ENCODE data around the gene SETD1B.
"Not testable (repeated sequence)": the region's sequence is repeated elsewhere in the genome, so short reads cannot be mapped to it uniquely, and the experiment has no call there.

SETD1B gene

GRCh38 chr12:121780429-121780828 lies 23.4 kb upstream of the SETD1B start:
- no peak for DNase-seq (ENCODE audit: low read depth in 2 of 2)

GRCh38 chr12:121781484-121781997 lies 22.3 kb upstream of the SETD1B start:
- no peak for DNase-seq (ENCODE audit: low read depth in 2 of 2)

GRCh38 chr12:121781998-121782979 lies 21.5 kb upstream of the SETD1B start:
- DNase-seq (ENCODE audit: low read depth in 2 of 2) = no peak

GRCh38 chr12:121783766-121784165 lies 20.0 kb upstream of the SETD1B start:
- no peak for DNase-seq (ENCODE audit: low read depth in 2 of 2)

- no peak for DNase-seq (ENCODE audit: low read depth in 2 of 2)
Measured at GRCh38 chr12:121784460-121784859, 19.3 kb upstream of the SETD1B start.

- DNase-seq (ENCODE audit: low read depth in 2 of 2) = no peak
Measured at GRCh38 chr12:121786440-121786825, 17.4 kb upstream of the SETD1B start.

- DNase-seq (ENCODE audit: low read depth in 2 of 2) = no peak
Measured at GRCh38 chr12:121787063-121788025, 16.5 kb upstream of the SETD1B start.

- DNase-seq (ENCODE audit: low read depth in 2 of 2) = no peak
Measured at GRCh38 chr12:121788176-121788818, 15.5 kb upstream of the SETD1B start.

- no peak for DNase-seq (ENCODE audit: low read depth in 2 of 2)
Measured at GRCh38 chr12:121789233-121789781, 14.5 kb upstream of the SETD1B start.

- peak; percentile 90 to 92 for DNase-seq (ENCODE audit: low read depth in 2 of 2)
Measured at GRCh38 chr12:121789800-121790728, 13.7 kb upstream of the SETD1B start.

- DNase-seq (ENCODE audit: low read depth in 2 of 2) = not testable (repeated sequence)
Measured at GRCh38 chr12:121790785-121791184, 13.0 kb upstream of the SETD1B start.

GRCh38 chr12:121791671-121792551 lies 11.9 kb upstream of the SETD1B start:
- no peak for DNase-seq (ENCODE audit: low read depth in 2 of 2)

GRCh38 chr12:121792607-121793439 lies 11.0 kb upstream of the SETD1B start:
- no peak for DNase-seq (ENCODE audit: low read depth in 2 of 2)

- DNase-seq (ENCODE audit: low read depth in 2 of 2) = no peak
Measured at GRCh38 chr12:121793440-121793837, 10.4 kb upstream of the SETD1B start, which contains the start of gene RHOF. Gene RHOF (minus strand): TSS chr12:121793688. CDS start chr12:121793633, 55 bp downstream.

- peak; percentile 90 to 93 for DNase-seq (ENCODE audit: low read depth in 2 of 2)
Measured at GRCh38 chr12:121793838-121794533, 9.8 kb upstream of the SETD1B start.

- no peak for DNase-seq (ENCODE audit: low read depth in 2 of 2)
Measured at GRCh38 chr12:121794534-121795033, 9.2 kb upstream of the SETD1B start.

Measured in stimulated activated CD8-positive, alpha-beta memory T cell treated with anti-CD3 and anti-CD28 coated beads, Interleukin-2, amount 100 ng/mL, for 1 hour (primary cell).